Measurements from ENCODE around the gene MALSU1.

The MALSU1 gene

DNA sequence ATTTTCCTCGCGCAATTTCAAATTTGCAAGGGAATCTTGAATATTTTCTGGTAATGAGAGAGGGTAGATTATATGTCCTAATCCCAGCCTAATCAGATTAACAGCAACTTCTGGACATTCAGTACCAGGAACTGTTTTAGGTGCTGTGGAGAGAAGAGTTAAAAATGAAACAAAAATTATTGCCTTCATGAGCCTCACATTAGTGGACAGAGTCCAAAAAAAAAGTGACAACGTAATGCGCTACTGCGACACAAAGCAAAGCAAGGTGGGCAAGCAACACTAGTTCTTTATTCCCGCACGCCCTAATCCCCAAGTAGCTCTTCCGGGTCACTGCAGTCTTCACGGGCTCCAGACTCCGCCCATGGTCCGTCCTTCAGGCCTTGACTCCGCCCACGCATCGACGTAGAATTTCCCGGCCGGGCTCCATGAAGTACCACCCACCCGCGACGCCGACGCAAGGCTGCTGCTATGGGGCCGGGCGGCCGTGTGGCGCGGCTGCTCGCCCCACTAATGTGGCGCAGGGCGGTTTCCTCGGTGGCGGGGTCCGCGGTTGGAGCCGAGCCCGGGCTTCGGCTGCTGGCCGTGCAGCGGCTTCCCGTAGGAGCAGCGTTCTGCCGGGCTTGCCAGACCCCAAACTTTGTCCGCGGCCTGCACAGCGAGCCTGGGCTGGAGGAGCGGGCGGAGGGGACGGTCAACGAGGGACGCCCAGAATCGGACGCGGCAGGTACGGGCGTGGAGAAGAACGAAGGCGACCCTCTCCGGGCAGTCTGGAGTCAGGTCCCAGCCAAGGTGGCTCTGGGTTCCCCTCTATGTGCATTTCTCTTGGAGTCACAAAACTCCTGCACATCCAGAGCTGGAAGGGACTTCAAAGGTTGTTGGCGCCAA, at the start of gene MALSU1:
MALSU1 (plus strand) TSS at position 455 of the 885 bp plus-strand sequence; CDS start at position 469, 14 bp downstream.
- peak; percentile 92 for DNase-seq (ENCODE audit: low spot score)
- peak; percentile 83 for FAIRE-seq

DNA sequence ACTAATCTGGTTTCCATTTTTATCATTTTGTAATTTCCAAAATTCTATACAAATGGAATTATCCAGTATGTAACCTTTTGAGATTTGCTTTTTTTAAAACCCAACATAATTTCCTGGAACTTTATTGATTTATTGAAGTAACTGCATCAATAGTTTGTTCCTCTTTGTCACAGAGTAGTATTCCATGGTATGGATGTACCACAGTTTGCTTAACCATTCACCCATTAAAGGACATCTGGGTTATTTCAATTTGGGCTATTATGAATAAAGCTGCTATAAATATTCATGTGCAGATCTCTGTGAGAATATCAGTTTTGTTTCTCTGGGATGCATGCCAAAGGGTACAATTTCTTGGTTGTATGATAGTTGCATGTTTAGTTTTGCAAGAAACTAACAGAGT, 49.7 kb upstream of the MALSU1 start:
- DNase-seq (ENCODE audit: low spot score) (no peak), FAIRE-seq (no peak)

DNA sequence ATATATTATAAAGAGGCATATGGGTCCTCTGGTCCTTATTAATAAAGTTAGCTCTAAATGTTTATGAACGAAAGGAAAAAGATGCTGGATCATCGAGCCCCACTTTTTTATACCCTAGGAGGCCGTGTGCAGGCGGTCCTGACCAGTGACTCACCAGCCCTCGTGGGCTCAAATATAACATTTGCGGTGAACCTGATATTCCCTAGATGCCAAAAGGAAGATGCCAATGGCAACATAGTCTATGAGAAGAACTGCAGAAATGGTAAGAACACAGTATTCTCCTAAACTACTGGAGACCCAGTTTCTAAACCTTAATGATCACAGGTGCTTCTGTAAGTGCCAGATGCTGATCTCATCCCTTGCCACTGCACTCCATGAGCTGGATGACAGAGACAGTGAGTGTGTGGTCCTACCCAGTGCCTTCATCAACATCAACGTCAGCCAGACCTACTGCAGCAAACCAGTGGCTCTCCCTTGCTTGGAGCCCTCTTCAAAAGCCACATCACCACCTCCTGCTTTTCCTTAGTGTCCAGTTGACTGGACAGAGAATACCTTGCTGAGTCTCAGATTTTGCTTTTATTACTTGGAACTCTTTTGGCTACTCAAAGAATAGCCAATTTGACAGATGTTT, 45.0 kb upstream of the MALSU1 start:
- DNase-seq (ENCODE audit: low spot score) (no peak), FAIRE-seq (no peak)

DNA sequence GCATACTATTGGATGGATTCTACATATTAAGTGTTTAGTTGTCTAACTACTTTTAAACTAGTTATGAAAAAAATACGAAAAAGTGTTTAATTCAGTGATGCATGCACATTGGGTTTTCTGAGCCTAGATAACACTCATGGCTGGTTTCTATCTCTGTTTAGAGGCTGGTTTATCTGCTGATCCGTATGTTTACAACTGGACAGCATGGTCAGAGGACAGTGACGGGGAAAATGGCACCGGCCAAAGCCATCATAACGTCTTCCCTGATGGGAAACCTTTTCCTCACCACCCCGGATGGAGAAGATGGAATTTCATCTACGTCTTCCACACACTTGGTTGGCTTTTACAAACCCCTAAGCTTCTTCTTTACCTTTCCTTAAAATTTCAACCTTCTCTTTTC, 42.4 kb upstream of the MALSU1 start:
- DNase-seq (ENCODE audit: low spot score): no peak
- FAIRE-seq: no peak

DNA sequence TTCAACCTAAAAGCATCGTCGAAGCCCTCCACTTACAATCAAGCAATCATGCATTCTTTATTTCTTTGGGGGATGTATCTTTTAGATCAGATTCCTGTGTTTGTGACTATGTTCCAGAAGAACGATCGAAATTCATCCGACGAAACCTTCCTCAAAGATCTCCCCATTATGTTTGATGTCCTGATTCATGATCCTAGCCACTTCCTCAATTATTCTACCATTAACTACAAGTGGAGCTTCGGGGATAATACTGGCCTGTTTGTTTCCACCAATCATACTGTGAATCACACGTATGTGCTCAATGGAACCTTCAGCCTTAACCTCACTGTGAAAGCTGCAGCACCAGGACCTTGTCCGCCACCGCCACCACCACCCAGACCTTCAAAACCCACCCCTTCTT, 38.8 kb upstream of the MALSU1 start:
- FAIRE-seq: no peak
- DNase-seq (ENCODE audit: low spot score): no peak

DNA sequence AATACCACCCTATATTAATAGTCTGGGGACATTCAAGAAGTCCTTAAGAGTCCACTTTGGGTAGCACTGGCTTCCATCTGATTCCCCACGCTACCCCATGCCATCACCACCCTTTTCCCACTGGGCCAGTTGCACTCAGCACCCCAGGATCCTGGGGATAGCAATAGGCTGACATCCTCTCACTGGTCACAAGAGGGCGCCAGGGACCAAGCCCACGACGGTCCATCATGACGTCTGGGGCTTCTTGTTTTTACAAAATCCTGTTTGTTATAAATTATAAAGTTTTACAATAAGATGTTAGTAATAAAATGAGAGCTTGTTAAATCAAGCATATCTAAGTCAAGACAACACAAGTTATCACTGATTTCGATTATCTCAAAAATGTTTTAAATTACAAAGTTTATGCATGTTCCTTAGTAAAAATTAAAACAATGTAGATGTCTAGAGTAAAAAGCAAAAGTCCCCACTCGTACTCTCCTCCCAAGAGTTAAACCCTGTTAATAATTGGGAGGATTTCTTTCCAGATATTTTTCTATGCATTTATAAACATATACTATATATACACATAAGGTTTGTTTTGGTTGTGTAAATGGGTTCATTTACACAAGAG, 37.2 kb upstream of the MALSU1 start:
- FAIRE-seq: peak; percentile 50
- DNase-seq (ENCODE audit: low spot score): peak; percentile 26

GRCh38 chr7:23264916-23265458, 34.2 kb upstream of the MALSU1 start:
- no peak for DNase-seq (ENCODE audit: low spot score)
- FAIRE-seq: no peak

- FAIRE-seq (no peak), DNase-seq (ENCODE audit: low spot score) (no peak)
Observed at GRCh38 chr7:23266918-23267317, 32.2 kb upstream of the MALSU1 start.

DNA sequence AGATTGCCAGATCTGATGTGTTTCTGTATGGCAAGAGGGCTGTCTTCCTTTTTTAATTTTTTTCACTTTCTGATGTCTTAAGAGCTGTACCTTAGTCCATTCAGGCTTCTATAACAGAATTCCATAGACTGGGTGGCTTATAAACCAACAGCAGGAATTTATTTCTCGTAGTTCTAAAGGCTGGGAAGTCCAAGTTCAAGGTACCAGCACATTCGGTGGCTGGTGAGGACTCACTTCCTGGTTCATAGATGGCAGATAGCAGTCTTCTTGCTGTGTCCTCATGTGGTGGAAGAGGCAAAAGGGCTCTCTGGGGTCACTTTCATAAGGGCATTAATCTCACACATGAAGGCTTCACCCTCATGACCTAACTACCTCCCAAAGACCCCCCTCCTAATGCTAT, 31.8 kb upstream of the MALSU1 start:
- no peak for DNase-seq (ENCODE audit: low spot score)

DNA sequence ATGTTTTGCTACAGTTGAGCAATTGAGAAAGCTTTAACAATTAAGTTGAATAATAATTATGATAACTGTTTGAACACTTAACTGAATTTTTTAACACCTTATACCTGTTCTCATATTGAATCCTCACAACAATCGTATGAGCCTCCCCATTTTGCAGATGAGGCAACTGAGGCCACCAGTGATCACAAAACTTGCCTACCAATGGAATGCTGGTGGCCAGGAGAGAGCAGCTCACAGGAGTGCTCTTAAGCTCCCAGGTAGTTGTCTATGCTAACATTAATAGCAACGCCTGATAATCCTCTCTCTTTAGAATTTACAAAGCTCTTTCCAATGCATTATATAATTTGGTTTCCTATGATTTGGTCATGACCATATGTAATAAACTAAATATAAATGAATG, 31.0 kb upstream of the MALSU1 start:
- FAIRE-seq (no peak), DNase-seq (ENCODE audit: low spot score) (no peak)

More for the DNA sequence above, 31.8 kb upstream of the MALSU1 start:
- FAIRE-seq: no peak

DNA sequence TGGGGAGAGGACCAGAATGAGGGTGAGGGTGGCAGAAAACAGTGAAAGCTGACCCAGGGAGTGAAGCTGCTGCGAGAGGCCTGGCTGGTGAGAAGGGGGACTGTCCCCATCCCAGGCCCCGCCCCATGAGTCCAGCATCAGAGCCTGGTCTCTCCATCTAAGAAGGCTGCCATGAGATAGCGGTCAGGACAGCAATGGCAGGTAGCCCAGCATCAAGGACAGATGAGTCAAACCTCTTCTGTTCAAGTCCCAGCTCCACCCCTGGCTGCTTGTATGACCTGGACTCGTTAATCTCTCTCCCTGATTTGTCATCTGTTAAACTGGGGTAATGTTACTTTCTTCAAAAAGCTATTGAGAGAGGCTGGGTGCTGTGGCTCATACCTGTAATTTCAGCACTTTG, 30.4 kb upstream of the MALSU1 start:
- FAIRE-seq (no peak), DNase-seq (ENCODE audit: low spot score) (no peak)

- FAIRE-seq: no peak
- no peak for DNase-seq (ENCODE audit: low spot score)
Observed at GRCh38 chr7:23272275-23272674, 26.9 kb upstream of the MALSU1 start.

DNA sequence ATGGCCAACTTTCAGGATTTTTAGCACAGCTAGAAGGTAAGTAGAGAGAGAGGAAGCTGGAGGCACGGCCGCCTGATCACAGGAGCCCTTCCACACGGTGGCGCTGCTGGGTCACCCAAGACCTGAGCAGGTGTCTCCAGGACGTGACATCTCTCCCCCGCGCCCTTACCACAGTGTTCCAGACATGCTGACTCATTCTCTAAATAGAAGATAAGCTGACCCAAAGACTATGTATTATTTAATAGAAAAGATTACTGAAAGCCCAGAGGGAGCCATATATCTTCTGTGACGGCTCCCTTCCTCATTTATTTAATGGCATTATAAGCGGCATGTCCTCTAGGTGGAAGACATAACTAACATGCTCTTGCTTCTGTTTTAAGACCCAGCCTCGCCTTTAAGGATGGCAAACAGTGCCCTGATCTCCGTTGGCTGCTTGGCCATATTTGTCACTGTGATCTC, 26.0 kb upstream of the MALSU1 start:
- FAIRE-seq (peak; percentile 92), DNase-seq (ENCODE audit: low spot score) (peak; percentile 95)

GRCh38 chr7:23275912-23276311, 23.2 kb upstream of the MALSU1 start:
- DNase-seq (ENCODE audit: low spot score): no peak
- no peak for FAIRE-seq

DNA sequence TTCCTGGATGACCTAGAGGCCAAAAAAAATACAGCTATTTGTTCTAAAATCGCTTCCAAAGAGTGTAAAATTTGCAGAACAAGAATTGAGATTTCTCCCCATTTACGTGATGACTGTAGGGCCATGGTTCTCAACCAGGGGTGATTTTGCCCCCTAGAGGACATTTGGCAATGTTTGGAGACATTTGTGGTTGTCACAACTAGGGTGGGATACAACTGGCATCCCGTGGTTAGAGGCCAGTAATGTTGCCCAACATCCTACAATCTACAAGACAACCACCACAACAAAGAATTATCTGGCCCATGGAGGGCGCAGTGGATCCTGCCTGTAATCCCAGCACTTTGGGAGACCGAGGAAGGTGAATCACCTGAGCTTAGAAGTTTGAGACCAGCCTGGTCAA, 22.8 kb upstream of the MALSU1 start:
- no peak for FAIRE-seq
- no peak for DNase-seq (ENCODE audit: low spot score)

DNA sequence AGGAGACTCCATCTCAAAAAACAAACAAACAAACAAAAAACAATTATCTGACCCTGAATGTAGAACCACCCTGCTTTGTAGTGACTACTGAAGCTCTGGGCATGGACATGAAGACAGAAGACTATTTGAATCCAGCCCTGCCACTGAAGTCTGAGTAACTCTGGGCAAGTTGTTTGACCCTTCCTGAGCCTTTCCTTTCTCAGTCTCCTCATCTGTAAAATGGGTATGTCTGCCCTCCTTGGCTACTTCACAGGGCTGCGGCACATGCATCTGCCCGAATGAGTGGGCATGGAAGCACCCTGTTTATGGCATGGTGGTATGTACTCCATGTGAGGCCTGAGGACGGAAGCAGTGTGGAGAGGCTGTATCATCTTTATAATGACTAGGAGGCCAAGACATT, 22.2 kb upstream of the MALSU1 start:
- FAIRE-seq (no peak), DNase-seq (ENCODE audit: low spot score) (no peak)

GRCh38 chr7:23277359-23277989, 21.7 kb upstream of the MALSU1 start:
- DNase-seq (ENCODE audit: low spot score) (peak; percentile 57), FAIRE-seq (peak; percentile 76)

DNA sequence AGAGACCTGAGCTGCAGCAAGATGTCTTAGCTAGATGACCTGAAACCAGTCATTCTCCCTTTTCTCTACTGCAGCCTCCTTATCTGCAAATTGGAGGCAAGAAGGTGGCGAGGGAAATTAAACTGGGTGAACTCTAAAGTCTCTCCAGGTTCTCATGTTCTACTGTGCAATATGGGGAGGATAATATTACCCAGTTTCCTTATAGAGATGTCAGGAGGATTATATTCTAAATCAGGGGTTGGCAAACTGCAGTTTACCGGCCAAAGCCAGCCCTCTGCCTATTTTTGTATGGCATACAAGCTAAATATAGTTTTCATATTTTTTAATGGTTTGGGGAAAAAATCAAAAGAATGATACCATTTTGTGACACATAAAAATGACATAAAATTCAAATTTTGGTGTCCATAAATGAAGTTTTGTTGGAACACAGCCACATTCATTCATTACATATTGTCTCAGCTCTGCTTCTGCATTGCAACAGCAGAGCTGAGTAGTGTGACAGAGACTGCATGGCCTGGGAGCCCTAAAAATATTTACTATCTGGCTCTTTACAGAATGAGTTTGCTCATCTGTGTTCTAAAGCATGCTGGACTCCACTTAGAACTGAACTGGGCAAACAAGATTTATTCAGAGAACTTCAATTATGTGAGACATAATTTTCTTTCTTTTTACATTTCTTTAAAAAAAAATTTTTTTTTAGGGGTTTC, 19.2 kb upstream of the MALSU1 start:
- no peak for DNase-seq (ENCODE audit: low spot score)
- no peak for FAIRE-seq

DNA sequence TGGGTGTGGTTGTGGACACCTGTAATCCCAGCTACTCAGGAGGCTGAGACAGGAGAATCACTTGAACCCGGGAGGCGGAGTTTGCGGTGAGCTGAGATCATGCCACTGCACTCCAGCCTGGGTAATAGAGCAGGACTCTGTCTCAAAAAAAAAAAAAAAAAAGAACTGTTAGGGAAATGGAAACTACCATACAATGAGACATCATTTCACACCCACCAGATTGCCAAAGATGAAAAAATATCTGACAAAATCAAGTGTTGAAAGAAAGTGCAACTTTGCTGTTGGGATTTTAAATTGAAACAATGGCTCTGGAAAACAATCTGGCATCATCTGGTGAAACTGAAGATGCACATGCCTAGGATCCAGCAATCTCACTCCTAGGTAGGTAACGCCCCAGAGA, 16.1 kb upstream of the MALSU1 start:
- no peak for FAIRE-seq

DNA sequence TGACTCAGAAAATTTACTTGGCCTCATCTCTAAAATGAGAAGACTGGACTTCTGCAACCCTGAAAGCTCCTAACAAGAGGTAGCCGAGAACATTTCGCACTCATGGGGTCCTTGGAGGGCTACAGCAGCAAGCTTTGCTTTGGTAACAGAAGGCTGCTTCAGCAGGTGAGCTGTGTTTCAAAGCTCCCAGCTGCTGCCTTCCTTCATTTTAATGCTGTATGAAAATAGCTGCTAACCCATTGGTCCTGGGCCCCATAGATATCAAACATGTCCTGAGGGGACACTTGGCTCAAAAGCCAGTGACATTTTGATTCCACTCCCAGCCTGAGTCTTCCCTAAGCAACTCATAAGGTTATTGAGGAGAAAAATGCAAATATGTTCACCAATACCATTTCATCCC, 14.3 kb upstream of the MALSU1 start:
- FAIRE-seq (no peak), DNase-seq (ENCODE audit: low spot score) (no peak)

More for the DNA sequence above, 16.1 kb upstream of the MALSU1 start:
- no peak for DNase-seq (ENCODE audit: low spot score)
